ENCODE results near the gene COL9A2.
A peak's percentile ranks its signal among the peaks of the same experiment; 100 is the strongest.

COL9A2 gene

DNA sequence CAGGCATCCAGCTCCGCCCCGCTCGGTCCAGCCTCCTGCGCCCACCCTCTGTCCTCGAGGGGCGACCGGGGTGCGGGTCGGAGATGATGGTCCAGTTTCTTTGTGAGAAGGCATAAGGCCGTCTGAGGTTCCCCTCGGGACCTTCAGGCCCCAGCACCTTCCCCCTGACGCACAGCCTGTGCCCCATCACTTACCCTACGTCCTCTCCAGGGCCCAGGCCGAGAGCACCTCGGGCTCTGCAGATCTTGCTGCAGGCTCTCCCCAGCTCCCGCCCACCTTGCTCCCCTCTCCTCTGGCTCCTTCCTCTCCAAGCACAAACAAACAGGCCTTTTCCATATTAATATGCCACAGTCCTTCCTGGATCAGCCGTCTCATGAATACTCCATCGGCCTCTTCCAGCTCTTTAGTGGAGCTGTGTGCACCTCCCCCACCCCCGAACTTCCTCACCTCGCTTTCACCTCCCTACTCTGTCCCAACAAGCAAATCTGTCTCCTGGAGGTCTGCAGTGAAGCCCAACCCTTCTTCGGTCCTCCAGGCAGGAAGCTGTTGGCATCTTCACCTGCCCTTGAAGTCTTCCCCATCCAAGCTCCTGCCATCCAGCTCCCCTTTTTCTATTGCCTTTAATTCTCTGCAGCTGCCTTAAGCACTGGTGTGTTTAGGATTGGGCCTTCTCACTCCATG is 448 bp upstream of the COL9A2 start:
- DNase-seq: no peak

- peak; percentile 13 to 23 for DNase-seq
Measured at GRCh38 chr1:40315795-40316594, 1.1 kb downstream of the COL9A2 start.

GRCh38 chr1:40315239-40315794 is 1.8 kb downstream of the COL9A2 start:
- peak; percentile 89 to 91 for DNase-seq

DNA sequence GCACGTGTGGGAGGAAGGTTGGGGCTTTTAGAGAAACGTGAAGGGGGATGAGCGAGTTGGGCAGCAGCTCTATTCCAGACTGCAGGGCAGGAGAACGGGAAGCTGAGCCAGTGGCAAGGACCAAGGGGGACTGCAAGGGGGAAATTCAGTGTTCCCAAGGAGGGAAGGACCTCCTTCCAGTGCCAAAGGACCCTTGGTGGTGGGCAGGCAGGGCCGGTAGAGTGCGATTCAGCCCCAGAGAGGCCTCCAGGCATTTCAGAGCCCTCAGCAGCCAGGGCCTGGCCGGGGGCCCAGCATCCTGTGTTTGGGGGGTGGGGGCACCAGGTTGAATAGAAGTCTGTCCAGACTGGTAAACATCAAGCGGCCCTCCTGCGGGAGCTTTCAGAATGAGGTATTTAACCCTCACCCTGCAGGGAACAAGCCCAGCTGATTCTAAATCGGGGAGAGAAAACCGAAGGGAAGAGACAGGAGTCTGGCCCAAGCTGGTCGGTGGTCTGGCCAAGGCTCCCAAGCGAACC is 2.3 kb downstream of the COL9A2 start:
- DNase-seq: no peak

GRCh38 chr1:40313958-40314720 is 2.9 kb downstream of the COL9A2 start:
- no peak for DNase-seq

GRCh38 chr1:40313329-40313957 is 3.6 kb downstream of the COL9A2 start:
- DNase-seq: peak in 1 of 2 donors; percentile 20

DNA sequence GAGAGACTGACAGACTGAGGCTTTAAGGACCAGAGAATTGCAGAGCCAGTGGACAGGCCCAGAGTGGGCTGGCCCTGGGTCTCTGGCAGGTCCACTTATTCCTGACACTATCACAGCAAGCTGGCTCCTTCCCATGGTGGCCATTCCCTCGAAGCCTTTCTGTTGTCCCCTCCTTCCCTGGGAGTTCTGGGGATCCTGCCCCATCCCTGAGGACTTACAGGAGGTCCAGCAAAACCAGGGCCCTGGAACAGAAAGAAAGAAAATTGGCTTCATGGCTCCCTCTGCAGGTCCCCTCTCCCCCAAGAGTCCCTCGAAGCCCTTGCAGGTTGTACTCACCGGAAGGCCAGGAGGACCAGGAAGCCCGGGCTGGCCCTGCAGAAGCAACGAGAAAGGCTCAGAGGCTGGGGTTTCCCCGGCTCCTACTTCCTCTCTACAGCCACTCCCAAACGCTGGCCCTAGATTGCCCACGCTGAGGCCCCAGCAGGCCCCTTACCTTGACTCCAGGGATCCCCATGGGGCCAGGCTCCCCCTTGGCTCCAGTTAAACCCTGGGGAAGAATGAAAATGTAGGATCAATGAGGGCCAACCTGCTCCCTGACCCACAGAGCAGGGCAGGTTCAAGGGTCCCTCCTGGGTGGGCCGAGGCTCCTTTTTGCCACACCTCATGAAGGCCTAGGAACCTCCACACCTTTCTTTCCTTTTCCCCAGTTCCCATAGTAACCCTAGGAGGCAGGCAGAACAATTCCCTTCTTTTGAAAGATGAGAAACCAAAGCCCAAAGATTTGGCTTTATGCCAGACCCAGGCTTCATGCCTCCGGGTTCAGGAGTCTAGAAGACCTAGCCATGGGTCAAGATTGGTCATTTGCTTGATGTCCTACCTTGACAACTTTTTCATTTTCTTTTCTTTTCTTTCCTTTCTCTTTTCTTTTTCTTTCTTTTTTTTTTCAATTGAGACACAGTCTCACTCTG is 4.6 kb downstream of the COL9A2 start:
- DNase-seq: peak; percentile 36 to 68

- DNase-seq: no peak
Measured at GRCh38 chr1:40311692-40312091, 5.4 kb downstream of the COL9A2 start.

- DNase-seq: no peak
Measured at GRCh38 chr1:40310983-40311642, 6.0 kb downstream of the COL9A2 start.

DNA sequence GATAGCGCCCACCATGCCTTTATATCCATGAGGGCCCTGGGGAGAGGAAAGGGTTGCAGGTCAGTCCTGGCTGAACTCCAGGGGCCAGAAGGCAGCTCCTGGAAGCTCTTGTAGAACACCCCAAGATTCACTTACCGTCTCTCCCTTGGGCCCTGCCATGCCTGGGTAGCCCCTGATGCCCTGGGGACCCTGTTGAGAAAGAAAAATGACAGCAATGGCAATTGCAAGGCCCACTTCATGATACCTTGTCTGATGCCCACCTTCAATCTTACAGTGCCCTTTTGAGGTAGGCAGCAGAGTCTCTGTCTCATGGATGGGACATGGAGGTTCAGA is 7.0 kb downstream of the COL9A2 start:
- no peak for DNase-seq

DNA sequence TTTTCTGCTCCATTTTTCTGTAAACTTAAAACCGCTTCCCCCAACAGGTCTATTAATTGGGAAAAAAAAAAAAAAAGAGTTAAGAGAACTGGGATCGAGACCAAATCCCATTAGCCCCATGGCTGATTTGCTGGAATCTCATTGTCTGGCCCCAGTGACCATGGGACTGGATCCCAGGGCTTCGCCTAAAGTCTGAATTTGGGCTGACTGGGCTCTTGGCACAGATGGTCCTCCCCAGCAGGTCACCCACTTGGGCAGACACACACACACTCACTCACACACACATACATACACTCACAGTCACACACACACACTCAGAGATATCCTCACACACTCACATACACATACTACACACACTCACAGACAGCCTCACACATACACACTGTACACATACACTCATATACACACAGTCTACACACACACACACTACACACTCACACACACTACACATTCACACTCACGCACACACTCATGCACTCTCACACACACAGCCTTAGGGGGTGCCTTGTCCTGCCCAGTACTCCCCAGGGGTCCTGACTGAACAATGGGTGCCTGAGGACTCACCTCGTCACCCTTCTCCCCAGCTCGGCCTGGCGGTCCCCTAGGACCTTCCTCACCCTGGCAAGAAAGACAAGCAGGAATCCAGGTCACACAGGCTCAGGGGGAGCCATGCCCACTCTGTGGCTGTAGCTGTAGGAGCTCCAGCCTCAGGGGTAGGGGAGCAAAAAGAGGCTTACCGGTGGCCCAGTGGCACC is 7.5 kb downstream of the COL9A2 start:
- no peak for DNase-seq

- no peak for DNase-seq
Measured at GRCh38 chr1:40308036-40308727, 8.9 kb downstream of the COL9A2 start.

DNA sequence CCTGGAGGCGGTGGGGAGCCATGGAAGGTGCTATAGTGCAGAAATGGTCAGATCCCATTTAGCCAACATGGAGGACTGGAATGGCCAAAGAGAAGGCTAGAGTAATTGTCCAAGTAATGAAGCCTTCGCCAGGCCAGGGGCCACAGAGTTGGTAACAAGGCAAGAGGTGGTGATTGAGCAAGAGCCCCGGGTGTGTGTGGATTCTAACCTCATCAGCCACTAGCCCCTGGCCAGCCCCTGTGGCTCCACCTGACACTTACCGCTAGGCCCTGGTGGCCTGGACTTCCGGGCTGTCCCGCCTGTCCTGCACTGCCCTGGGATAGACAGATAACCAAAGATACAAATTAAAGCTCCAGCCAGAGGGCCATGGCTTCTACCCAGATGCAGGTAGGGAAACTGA is 9.9 kb downstream of the COL9A2 start:
- DNase-seq: no peak

- no peak for DNase-seq
Measured at GRCh38 chr1:40306296-40306695, 10.8 kb downstream of the COL9A2 start.

- no peak for DNase-seq
Measured at GRCh38 chr1:40305871-40306270, 11.2 kb downstream of the COL9A2 start.

DNA sequence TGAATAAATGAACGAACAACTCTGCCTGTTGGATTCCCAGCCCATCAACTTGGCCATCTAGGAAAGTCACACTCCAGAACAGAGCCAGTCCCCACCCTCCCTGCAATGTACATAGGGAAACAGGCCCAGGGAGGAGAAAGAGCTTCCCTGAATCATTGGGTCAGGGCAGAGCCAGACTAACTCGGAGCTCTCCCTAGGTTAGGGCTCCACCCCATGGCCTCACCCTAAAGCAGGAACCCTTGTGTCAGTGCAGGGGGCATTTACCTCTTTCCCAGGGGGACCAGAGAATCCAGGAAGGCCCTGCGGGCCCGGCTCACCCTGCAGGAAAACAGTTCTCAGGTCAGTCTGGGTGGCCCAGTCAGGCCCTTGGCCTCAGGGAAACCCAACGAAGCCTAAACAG is 11.6 kb downstream of the COL9A2 start:
- DNase-seq: no peak

DNA sequence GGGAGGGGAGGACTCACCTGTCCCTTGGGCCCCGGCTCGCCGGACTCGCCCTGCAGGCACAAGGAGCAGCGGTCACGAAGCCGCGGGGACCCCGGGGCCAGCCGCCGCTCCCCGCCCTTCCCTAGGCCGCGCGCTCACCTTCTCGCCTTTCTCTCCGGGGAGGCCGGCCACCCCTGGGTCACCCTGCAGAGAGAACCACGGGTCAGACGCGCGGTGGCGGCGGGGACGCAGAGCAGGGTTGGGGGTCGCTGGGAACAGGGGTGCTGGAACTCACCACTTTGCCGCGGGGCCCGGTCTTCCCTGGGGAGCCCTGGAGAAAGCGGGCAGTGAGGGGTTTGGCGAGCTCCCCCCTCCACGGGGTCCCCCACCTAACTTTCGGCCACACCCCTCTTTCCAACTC is 13.3 kb downstream of the COL9A2 start:
- no peak for DNase-seq

- DNase-seq: no peak
Measured at GRCh38 chr1:40303051-40303771, 13.9 kb downstream of the COL9A2 start.

DNA sequence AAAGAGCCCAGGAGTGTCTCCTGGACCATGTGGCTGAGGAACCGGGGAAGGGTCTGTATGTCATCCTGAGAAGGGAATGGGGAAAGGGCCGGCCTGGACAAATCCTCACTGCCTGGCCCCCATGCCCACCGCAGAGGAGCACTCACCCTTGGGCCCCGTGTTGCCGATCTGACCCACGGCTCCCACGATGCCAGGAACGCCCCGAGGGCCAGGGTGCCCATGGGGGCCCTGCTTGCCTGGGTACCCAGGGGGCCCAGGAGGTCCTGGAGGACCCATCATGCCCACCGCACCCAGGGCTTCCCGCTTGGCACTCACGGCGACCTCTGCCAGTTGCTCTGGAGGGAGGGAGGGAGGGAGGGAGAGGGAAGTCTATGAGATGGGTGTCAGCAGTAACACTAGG is 14.6 kb downstream of the COL9A2 start:
- no peak for DNase-seq

Measured in CD4-positive, alpha-beta T cell treated with Interleukin-4 for 1 hour (primary cell).